DMS153 (cell line): Measurements from ENCODE around the gene ANKRD36C.
"Not testable (repeated sequence)": the region's sequence is repeated elsewhere in the genome, so short reads cannot be mapped to it uniquely, and the experiment has no call there.

Experiments used
- DNase-seq: peaks from one replicate; lab custom pipeline; 2025; lab: John Stamatoyannopoulos, UW

Gene ANKRD36C

DNA sequence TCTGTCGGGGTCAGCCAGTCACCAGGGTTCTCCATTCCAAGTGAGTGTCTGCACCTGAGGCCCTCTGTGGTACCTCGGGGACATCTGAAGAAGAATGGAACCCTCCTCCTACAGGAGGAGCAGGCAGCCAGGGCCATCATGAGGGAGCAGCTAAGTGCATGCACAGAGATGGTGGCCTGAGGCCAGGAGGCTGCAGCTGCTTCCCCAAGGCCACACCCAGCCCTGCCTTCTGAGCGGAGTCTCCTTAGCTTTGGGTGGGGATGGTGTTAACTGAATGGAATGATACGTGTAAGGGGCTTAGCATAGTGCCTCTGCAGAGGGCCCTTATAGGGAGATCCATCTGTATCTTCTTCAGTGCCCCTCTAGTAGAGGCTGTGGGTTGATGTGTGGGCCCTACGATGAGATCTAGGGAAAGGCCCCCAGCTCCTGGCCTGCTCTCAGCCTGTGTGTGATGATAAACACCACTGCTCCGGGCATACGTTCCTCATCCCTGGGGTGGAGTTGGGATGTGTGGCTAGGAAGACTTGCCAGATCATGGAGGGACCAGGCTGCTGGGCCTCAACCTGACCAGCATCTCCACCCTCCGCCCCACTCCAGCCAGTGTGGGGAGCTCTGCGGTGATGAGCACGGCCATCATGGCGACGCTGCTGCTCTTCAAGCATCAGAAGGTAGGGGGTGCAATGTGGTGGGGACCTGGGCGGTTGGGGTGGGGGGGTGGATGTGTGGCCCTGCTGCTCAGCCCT lies 192.3 kb downstream of the ANKRD36C start:
- DNase-seq = not testable (repeated sequence)

DNA sequence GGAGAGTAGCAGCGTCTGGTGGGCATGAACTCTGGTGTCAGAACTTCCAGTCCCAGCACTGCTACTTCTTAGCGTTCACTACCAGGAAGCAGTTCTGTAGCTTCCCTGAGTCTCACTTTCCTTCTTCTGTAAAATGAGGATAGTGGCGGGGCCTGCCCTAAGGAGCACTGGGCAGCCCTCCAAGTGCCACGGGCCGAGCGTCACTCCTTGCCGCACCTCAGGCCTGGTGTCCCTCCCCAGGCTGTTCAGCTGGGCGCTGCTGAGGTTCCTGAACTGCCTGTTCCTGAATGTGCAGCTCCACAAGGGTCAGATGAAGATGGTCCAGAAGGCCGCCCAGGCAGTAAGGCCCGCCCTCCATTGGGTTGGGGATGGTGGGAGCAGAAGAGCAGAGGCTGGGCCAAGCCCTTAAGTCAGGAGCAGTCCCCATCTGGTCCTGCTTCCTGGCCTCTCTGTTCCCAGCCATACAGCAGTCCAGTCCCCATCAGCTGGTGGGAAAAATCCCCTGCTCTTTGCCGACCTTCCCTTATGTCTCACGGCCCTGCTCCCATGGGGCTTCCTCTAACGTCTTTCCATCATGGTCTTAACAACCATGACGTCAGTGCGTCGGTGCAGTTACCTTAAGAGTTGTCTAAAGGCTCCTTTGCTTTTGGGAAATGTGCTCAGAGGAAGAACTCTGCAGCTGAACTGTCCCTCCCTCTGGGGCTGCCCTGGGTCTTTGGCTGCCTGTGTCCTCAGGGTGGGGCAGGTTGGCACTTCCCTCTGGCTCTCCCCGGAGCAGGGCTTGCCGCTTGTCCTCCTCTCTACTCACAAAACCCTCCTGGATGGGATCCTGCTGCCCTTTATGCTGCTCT lies 195.2 kb downstream of the ANKRD36C start:
- not testable (repeated sequence) for DNase-seq

DNA sequence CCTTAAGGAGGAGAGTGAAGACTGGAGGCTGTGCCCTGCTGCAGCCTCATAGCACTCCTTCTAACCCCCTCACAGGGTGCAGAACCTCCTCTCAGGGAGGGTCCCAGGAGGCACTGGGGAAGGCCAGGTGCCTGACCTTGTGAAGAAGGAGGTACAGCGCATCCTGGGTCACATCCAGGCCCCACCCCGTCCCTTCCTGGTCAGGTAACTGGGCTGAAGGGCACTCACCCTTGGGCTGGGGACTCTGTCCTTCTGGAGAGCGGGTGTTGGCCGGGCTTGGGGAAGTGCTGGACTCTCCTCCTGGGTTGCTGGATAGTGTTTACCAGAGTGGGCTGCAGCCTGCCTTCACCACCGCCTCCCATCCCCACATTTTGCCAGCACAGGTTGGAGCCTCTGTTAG lies 197.7 kb downstream of the ANKRD36C start:
- DNase-seq = not testable (repeated sequence)

DNA sequence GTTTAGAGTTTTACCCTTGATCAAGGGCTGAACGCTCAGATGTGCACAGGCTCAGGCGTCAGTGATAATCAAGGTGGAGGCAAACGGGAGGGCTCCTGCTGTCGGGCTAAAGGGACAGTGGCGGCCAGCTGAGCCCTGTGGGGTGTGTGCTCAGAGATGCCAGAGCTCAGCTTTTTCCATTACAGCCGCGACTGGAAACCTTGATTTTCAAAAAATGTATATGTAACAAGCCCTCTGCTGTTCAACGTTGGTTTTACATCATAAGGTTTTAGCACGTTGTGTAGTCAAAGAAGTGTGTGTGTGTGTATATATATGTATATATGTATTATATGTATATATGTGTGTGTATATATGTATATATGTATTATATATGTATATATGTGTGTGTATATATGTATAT lies 201.4 kb downstream of the ANKRD36C start:
- not testable (repeated sequence) for DNase-seq

DNA sequence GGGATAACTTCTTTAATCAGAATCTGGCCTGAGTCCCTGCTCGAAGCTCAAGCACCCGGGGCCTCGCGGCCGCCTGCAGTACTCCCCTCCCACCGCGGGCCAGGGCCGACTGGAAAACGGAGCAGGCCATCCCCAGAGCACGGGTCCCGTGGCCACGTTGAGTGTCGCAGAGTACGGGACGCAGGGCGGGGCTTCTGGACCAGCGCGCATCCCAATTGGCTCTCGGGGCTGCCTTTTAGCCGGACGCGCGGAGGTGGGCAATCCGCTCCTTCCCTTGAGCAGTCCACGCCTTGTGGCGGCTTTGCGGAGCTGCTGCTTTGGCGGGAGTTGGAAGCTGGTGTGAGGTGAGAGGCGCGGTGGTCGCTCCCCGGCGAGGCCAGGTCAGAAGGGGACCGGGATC lies 202.2 kb downstream of the ANKRD36C start:
- DNase-seq = not testable (repeated sequence)

DNA sequence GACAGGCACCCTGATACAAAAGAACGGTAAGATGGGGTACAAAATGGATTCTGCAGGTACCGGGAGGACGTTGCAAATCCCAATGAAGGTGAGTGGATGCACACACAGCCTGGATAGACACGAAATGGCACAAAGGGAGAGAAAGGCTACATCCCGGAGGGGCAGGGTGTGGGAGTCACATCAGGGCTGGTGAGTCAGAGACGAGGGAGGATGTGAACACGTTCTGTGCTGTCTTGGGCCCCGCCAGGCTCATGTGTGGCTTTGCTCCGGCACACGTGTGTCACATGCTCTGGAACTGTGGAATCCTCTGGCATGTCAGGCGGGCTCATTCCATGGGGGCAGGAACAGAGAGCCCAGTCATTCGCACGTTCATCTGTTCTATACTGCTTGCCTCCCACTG lies 203.0 kb downstream of the ANKRD36C start:
- DNase-seq = not testable (repeated sequence)
